GM12864 (cell line): ENCODE measurements around the gene CNKSR2.

ENCODE experiments used
- DNase-seq: peaks from one replicate; pipeline ENCODE4 v3.0.0-alpha.2; 2011; ENCODE audit warnings: low read depth
- H3K4me3 ChIP-seq: 2 replicates; pipeline ENCODE4 v1.5.1; 2011; ENCODE audit warnings: mild to moderate bottlenecking, low read depth, low read length, control low read depth
- CTCF ChIP-seq: IDR thresholded peaks from 2 replicates; pipeline ENCODE4 v1.5.1; 2011; ENCODE audit warnings: low read depth, mild to moderate bottlenecking, moderate library complexity, low read length, control low read depth, inconsistent platforms; ENCODE audit errors: missing control alignments

Gene CNKSR2

GRCh38 chrX:21702725-21703124 is 328.5 kb downstream of the CNKSR2 start:
- no peak for DNase-seq
- TF ChIP-seq CTCF, result no peak
- H3K4me3 ChIP-seq, result no peak overlapping the region
